Measurements from ENCODE around the gene VRK3.
A peak's percentile ranks its signal among the peaks of the same experiment; 100 is the strongest.

DNA sequence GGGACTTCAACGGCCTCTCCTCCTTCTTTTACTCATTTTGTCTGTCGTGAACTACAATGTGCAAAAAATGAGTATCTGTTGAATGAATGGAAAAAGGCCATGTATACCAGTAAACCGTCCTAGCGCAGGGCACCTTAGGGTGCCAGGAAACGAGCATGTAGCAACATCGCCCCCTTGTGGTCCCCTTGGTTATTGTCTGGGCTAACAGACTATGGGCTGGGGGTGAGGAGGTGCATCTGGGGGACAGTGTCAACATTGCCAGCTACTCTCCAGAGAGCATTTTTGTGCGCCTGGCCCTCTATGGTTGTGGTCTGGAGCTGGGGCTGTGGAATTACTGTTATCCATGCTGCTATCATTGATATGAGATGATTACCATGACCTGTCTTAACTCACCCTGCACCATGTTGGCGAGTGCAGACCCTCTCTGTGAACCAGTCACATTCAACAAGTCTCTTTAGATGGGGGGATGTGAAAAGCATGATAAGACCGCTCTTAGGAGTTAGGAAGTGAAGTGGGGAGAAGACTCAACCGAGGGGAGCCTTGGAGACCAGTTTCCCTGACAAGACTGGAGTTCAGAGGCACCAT, 41.4 kb downstream of the VRK3 start:
- TF ChIP-seq EZH2 (IDR thresholded peaks at IDR 0.05; ENCODE audit: borderline replicate concordance, low read depth, low read length, severe bottlenecking) = no peak
- TF ChIP-seq, protein P1, sequence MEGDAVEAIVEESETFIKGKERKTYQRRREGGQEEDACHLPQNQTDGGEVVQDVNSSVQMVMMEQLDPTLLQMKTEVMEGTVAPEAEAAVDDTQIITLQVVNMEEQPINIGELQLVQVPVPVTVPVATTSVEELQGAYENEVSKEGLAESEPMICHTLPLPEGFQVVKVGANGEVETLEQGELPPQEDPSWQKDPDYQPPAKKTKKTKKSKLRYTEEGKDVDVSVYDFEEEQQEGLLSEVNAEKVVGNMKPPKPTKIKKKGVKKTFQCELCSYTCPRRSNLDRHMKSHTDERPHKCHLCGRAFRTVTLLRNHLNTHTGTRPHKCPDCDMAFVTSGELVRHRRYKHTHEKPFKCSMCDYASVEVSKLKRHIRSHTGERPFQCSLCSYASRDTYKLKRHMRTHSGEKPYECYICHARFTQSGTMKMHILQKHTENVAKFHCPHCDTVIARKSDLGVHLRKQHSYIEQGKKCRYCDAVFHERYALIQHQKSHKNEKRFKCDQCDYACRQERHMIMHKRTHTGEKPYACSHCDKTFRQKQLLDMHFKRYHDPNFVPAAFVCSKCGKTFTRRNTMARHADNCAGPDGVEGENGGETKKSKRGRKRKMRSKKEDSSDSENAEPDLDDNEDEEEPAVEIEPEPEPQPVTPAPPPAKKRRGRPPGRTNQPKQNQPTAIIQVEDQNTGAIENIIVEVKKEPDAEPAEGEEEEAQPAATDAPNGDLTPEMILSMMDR (IDR thresholded peaks at IDR 0.05; ENCODE audit: borderline replicate concordance, extremely low read depth, low read length, poor library complexity, severe bottlenecking) = peak; percentile 95
